Measurements from ENCODE around the gene TFCP2. TPM values are rescaled to one million over a fixed set of nuclear protein-coding genes. Genes with fewer than 3 reads are reported as not detected.

TFCP2 gene
- total and polyA plus RNA-seq, 10 donors: 10.2 to 33.1 (median 24.0) TPM

GRCh38 chr12:51208016-51208660, 35.2 kb upstream of the TFCP2 start:
- TF ChIP-seq, protein P1, sequence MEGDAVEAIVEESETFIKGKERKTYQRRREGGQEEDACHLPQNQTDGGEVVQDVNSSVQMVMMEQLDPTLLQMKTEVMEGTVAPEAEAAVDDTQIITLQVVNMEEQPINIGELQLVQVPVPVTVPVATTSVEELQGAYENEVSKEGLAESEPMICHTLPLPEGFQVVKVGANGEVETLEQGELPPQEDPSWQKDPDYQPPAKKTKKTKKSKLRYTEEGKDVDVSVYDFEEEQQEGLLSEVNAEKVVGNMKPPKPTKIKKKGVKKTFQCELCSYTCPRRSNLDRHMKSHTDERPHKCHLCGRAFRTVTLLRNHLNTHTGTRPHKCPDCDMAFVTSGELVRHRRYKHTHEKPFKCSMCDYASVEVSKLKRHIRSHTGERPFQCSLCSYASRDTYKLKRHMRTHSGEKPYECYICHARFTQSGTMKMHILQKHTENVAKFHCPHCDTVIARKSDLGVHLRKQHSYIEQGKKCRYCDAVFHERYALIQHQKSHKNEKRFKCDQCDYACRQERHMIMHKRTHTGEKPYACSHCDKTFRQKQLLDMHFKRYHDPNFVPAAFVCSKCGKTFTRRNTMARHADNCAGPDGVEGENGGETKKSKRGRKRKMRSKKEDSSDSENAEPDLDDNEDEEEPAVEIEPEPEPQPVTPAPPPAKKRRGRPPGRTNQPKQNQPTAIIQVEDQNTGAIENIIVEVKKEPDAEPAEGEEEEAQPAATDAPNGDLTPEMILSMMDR (IDR thresholded peaks at IDR 0.05 in 8 of 11, conservative IDR thresholded peaks at IDR 0.05 in 3 of 11): no peak
- TF ChIP-seq POLR2AphosphoS5 (IDR thresholded peaks at IDR 0.05) (no peak), POLR2A (IDR thresholded peaks at IDR 0.05) (no peak)
- Histone ChIP-seq H3K9me3 (no peaks in the 10 kb centered on the region), H3K36me3 (peaks cover 0 to 29% (median 0%) of the 10 kb centered on the region in 6 donors), H3K4me3 (no peak overlapping the region), H3K4me1 (no peaks in the 10 kb centered on the region), H3K27ac (no peak overlapping the region), H3K27me3 (replicated peaks in 1 of 7) (no peaks in the 10 kb centered on the region)
- intact Hi-C loops (cut with DNase I; ENCODE audit: low total_unique reads): no loop called here
- WGBS, 5 donors: 86 to 97% (median 91%) methylated on average over 7 of the region's 7 CpGs
- DNase-seq: no peak

DNA sequence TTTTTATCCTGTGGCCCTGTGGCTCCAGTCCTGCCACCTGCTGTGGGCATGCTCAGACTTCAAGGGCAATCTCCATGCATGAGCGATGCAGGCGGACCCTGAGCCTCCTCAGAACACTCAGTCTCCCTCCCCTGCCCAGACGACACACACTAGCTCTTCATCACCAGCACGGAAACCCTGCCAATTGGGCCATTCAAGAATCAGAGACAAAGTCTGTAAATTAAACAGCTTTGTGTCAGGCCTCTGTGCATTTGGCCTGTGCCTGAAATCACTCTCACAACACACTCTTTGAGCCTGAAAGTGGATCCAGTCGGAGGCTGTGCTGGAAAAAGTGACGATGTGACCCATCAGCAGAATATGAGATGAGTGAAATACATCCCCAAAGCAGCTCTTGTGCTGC, 32.4 kb upstream of the TFCP2 start:
- Histone ChIP-seq H3K27ac (no peak overlapping the region), H3K27me3 (replicated peaks in 1 of 7) (no peaks in the 10 kb centered on the region), H3K4me3 (no peak overlapping the region), H3K36me3 (peaks cover 0 to 25% (median 0%) of the 10 kb centered on the region in 6 donors), H3K9me3 (no peaks in the 10 kb centered on the region), H3K4me1 (no peaks in the 10 kb centered on the region)
- DNase-seq: no peak
- TF ChIP-seq POLR2A (IDR thresholded peaks at IDR 0.05) (no peak), POLR2AphosphoS5 (IDR thresholded peaks at IDR 0.05) (no peak)
- TF ChIP-seq, protein P1 (IDR thresholded peaks at IDR 0.05 in 8 of 11, conservative IDR thresholded peaks at IDR 0.05 in 3 of 11): no peak
- intact Hi-C loops (cut with DNase I; ENCODE audit: low total_unique reads): no loop called here
- WGBS, 5 donors: 93 to 97% (median 96%) methylated on average over 3 to 6 of the region's 6 CpGs

- H3K27ac ChIP-seq: no peak overlapping the region
- intact Hi-C loops (cut with DNase I; ENCODE audit: low total_unique reads): no loop called here
- WGBS, 5 donors: 86 to 90% (median 89%) methylated on average over 5 of the region's 5 CpGs
- no peaks in the 10 kb centered on the region for H3K27me3 ChIP-seq (replicated peaks in 1 of 7)
- no peak for TF ChIP-seq POLR2A (IDR thresholded peaks at IDR 0.05)
- TF ChIP-seq, protein P1 (IDR thresholded peaks at IDR 0.05 in 8 of 11, conservative IDR thresholded peaks at IDR 0.05 in 3 of 11): no peak
- no peak for TF ChIP-seq POLR2AphosphoS5 (IDR thresholded peaks at IDR 0.05)
- DNase-seq: no peak
- peaks cover 0 to 39% (median 0%) of the 10 kb centered on the region in 6 donors for H3K36me3 ChIP-seq
- no peak overlapping the region for H3K4me3 ChIP-seq
- no peaks in the 10 kb centered on the region for H3K9me3 ChIP-seq
- H3K4me1 ChIP-seq: no peaks in the 10 kb centered on the region
Observed at GRCh38 chr12:51202718-51203117, 29.8 kb upstream of the TFCP2 start.

GRCh38 chr12:51200806-51201205, 27.9 kb upstream of the TFCP2 start:
- no peaks in the 10 kb centered on the region for H3K27me3 ChIP-seq (replicated peaks in 1 of 7)
- no peak overlapping the region for H3K4me3 ChIP-seq
- H3K4me1 ChIP-seq: no peaks in the 10 kb centered on the region
- no peaks in the 10 kb centered on the region for H3K9me3 ChIP-seq
- WGBS, 5 donors: 92 to 96% (median 95%) methylated on average over 9 of the region's 9 CpGs
- H3K36me3 ChIP-seq: peaks cover 0 to 40% (median 0%) of the 10 kb centered on the region in 6 donors
- intact Hi-C loops (cut with DNase I; ENCODE audit: low total_unique reads): no loop called here
- no peak for TF ChIP-seq POLR2A (IDR thresholded peaks at IDR 0.05)
- no peak for TF ChIP-seq POLR2AphosphoS5 (IDR thresholded peaks at IDR 0.05)
- TF ChIP-seq, protein P1 (IDR thresholded peaks at IDR 0.05 in 8 of 11, conservative IDR thresholded peaks at IDR 0.05 in 3 of 11): no peak
- no peak overlapping the region for H3K27ac ChIP-seq
- no peak for DNase-seq
